Neural cell (in vitro differentiated cells): ENCODE results near the gene GLDC. TPM values are rescaled to one million over a fixed set of nuclear protein-coding genes. Genes with fewer than 3 reads are reported as not detected.

Experiments
- H2AFZ ChIP-seq: fragments of 200-600, 300-800 bp; sonication (generic), shearing (Covaris generic); 2 replicates; pipeline ENCODE4 v1.6.0; 2014; ENCODE audit warnings: low read depth, mild to moderate bottlenecking, antibody characterized with exemption, low read length, moderate library complexity
- H3F3A ChIP-seq: fragments of 200-600 bp; shearing (Covaris generic); 2 replicates; pipeline ENCODE4 v1.6.1; 2016; ENCODE audit warnings: mild to moderate bottlenecking, moderate library complexity, mixed read lengths, antibody characterized with exemption, low read length; ENCODE audit not compliant: insufficient read depth, poor library complexity, severe bottlenecking
- H3K27ac ChIP-seq: fragments of 200-600, 300-800 bp; sonication (generic), shearing (Covaris generic); 2 replicates; pipeline ENCODE4 v1.5.1; 2014; ENCODE audit warnings: mild to moderate bottlenecking, low read length, moderate library complexity
- H3K27me3 ChIP-seq: fragments of 300-800, 200-600 bp; sonication (generic), shearing (Covaris generic); 2 replicates; pipeline ENCODE4 v1.6.0; 2014; ENCODE audit warnings: mild to moderate bottlenecking, low read depth, low read length, moderate library complexity; ENCODE audit not compliant: insufficient read depth
- H3K36me3 ChIP-seq: fragments of 300-800, 200-600 bp; sonication (generic), shearing (Covaris generic); 2 replicates; pipeline ENCODE4 v1.5.1; 2014; ENCODE audit warnings: mild to moderate bottlenecking, antibody characterized with exemption, low read length, moderate library complexity; ENCODE audit not compliant: insufficient read depth
- H3K4me2 ChIP-seq: fragments of 300-800, 200-600 bp; sonication (generic), shearing (Covaris generic); 2 replicates; pipeline ENCODE4 v1.6.0; 2014; ENCODE audit warnings: mild to moderate bottlenecking, low read length
- H3K4me3 ChIP-seq: fragments of 300-800, 200-600 bp; sonication (generic), shearing (Covaris generic); 2 replicates; pipeline ENCODE4 v1.5.1; 2014; ENCODE audit warnings: mild to moderate bottlenecking, low read length, moderate library complexity
- H3K79me2 ChIP-seq: fragments of 200-600 bp; shearing (Covaris generic); replicated peaks from 2 replicates; pipeline ENCODE4 v1.6.0; 2014; ENCODE audit warnings: mild to moderate bottlenecking, low read length, moderate library complexity; ENCODE audit not compliant: insufficient read depth
- H3K9ac ChIP-seq: fragments of 300-800, 200-600 bp; sonication (generic), shearing (Covaris generic); 2 replicates; pipeline ENCODE4 v1.6.1; 2016; ENCODE audit warnings: mild to moderate bottlenecking, low read length, mixed read lengths
- H3K9me2 ChIP-seq: fragments of 200-600 bp; shearing (Covaris generic); 2 replicates; pipeline ENCODE4 v1.6.1; 2016; ENCODE audit warnings: mild to moderate bottlenecking, low read length, mixed read lengths; ENCODE audit not compliant: insufficient read depth
- H3K9me3 ChIP-seq: fragments of 200-600, 300-800 bp; sonication (generic), shearing (Covaris generic); 2 replicates; pipeline ENCODE4 v1.6.1; 2016; ENCODE audit warnings: mild to moderate bottlenecking, mixed run types, low read length, moderate library complexity, mixed read lengths
- H4K20me1 ChIP-seq: fragments of 200-600 bp; shearing (Covaris generic); 2 replicates; pipeline ENCODE4 v1.6.1; 2016; ENCODE audit warnings: mild to moderate bottlenecking, mixed run types; ENCODE audit not compliant: insufficient read depth
- CTCF ChIP-seq: fragments of 450-650 bp; IDR thresholded peaks from 2 replicates; pipeline ENCODE4 v1.5.1; 2014; ENCODE audit warnings: antibody characterized with exemption, mild to moderate bottlenecking, moderate library complexity; ENCODE audit not compliant: poor library complexity, severe bottlenecking
- EP300 ChIP-seq: fragments of 450-650 bp; conservative IDR thresholded peaks from 2 replicates; pipeline ENCODE4 v1.6.1; 2014; ENCODE audit warnings: antibody characterized with exemption, mild to moderate bottlenecking, moderate library complexity; ENCODE audit not compliant: poor library complexity, severe bottlenecking
- EZH2 ChIP-seq: fragments of 200-600, 300-800 bp; shearing (Covaris generic), sonication (generic); IDR thresholded peaks from 2 replicates; pipeline ENCODE4 v1.6.1; 2014; ENCODE audit warnings: antibody characterized with exemption, low read length, borderline replicate concordance, mild to moderate bottlenecking; ENCODE audit not compliant: insufficient read depth, poor library complexity, severe bottlenecking
- MXI1 ChIP-seq: fragments of 450-650 bp; conservative IDR thresholded peaks from 2 replicates; pipeline ENCODE4 v1.6.1; 2014; ENCODE audit warnings: antibody characterized with exemption, mild to moderate bottlenecking; ENCODE audit not compliant: poor library complexity, severe bottlenecking
- POLR2AphosphoS5 ChIP-seq: IDR thresholded peaks from 2 replicates; pipeline ENCODE4 v1.6.1; 2012
- RAD21 ChIP-seq: fragments of 450-650 bp; conservative IDR thresholded peaks from 2 replicates; pipeline ENCODE4 v1.6.1; 2014; ENCODE audit warnings: antibody characterized with exemption, mild to moderate bottlenecking, moderate library complexity
- REST ChIP-seq: IDR thresholded peaks from 2 replicates; pipeline ENCODE4 v1.6.1; 2012; ENCODE audit warnings: borderline replicate concordance
- SMC3 ChIP-seq: fragments of 450-650 bp; conservative IDR thresholded peaks from 2 replicates; pipeline ENCODE4 v1.6.1; 2014; ENCODE audit warnings: antibody characterized with exemption, mild to moderate bottlenecking, moderate library complexity; ENCODE audit not compliant: poor library complexity
- TAF1 ChIP-seq: IDR thresholded peaks from 2 replicates; pipeline ENCODE4 v1.6.1; 2012; ENCODE audit warnings: low read depth
- polyA plus RNA-seq: library from polyadenylated mRNA; depleted of rRNA; stranded (reverse); fragments of >200 nt; gene quantifications from 2 replicates; pipeline ENCODE4 v1.2.3, GENCODE V29; 2014

GLDC gene
- polyA plus RNA-seq, 1 donor from 2014 or later: 11.4 TPM

GRCh38 chr9:6565312-6565711, 80.2 kb downstream of the GLDC start:
- TF ChIP-seq CTCF (no peak), MXI1 (no peak), EZH2 (no peak), EP300 (no peak), RAD21 (no peak), POLR2AphosphoS5 (no peak), REST (no peak), SMC3 (no peak), TAF1 (no peak)

GRCh38 chr9:6564868-6565267, 80.7 kb downstream of the GLDC start:
- H3K36me3 ChIP-seq: no peaks in the 10 kb centered on the region
- H3K9me2 ChIP-seq: no peaks in the 10 kb centered on the region
- H3K9me3 ChIP-seq: no peaks in the 10 kb centered on the region
- H3K4me2 ChIP-seq: no peak overlapping the region
- H3K9ac ChIP-seq: no peak overlapping the region
- no peaks in the 10 kb centered on the region for H3K27me3 ChIP-seq
- no peaks in the 10 kb centered on the region for H3F3A ChIP-seq
- no peak overlapping the region for H3K27ac ChIP-seq
- no peak overlapping the region for H2AFZ ChIP-seq
- H4K20me1 ChIP-seq: no peaks in the 10 kb centered on the region
- no peak overlapping the region for H3K4me3 ChIP-seq
- TF ChIP-seq EZH2: no peak
- TF ChIP-seq MXI1: no peak
- no peak for TF ChIP-seq CTCF
- TF ChIP-seq POLR2AphosphoS5: no peak
- no peak for TF ChIP-seq EP300
- no peak for TF ChIP-seq REST
- TF ChIP-seq RAD21: no peak
- TF ChIP-seq SMC3: no peak
- no peak for TF ChIP-seq TAF1
- H3K79me2 ChIP-seq: no peaks in the 10 kb centered on the region

More at GRCh38 chr9:6565312-6565711, 80.2 kb downstream of the GLDC start:
- no peak overlapping the region for H3K9ac ChIP-seq
- H3K4me2 ChIP-seq: no peak overlapping the region
- no peaks in the 10 kb centered on the region for H3K36me3 ChIP-seq
- no peaks in the 10 kb centered on the region for H3F3A ChIP-seq
- H3K27ac ChIP-seq: no peak overlapping the region
- no peak overlapping the region for H2AFZ ChIP-seq
- H3K9me3 ChIP-seq: no peaks in the 10 kb centered on the region
- H4K20me1 ChIP-seq: no peaks in the 10 kb centered on the region
- H3K4me3 ChIP-seq: no peak overlapping the region
- no peaks in the 10 kb centered on the region for H3K9me2 ChIP-seq
- no peaks in the 10 kb centered on the region for H3K79me2 ChIP-seq
- H3K27me3 ChIP-seq: no peaks in the 10 kb centered on the region
